ENCODE measurements around the gene LDAF1.

Gene LDAF1

DNA sequence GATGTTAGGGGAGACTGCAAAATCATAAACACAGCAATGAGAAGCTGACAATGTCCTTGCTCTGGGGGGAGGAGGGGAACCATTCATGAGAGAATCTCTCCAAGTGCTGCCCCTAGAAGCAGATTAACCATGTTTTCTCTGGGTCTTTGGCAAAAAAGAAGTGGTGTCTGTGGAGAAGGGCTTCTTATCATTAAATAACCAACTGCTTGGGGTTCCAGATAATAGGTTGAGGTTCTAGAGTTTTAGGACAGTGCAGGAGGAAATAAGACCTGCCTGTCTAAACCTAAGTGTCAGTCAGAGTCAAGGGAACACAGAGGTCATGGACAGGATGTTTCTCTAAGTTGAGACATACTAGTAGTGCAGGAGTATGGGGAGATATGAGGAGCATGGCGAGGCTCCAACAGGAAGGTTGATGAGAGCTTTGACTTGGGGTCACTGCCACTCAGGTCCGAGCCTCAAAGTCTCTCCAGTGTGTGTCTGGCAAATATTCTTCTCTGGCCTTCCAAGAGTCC lies 69.9 kb downstream of the LDAF1 start:
- no peak for DNase-seq (ENCODE audit: insufficient read length, low spot score)
- no peak for FAIRE-seq

Measured in HTR-8/SVneo (cell line).